Stimulated activated CD8-positive, alpha-beta memory T cell treated with anti-CD3 and anti-CD28 coated beads, Interleukin-12 subunit alpha, Interleukin-12 subunit beta, amount 100 ng/mL, for 24 hours (primary cell): Measurements from ENCODE around the gene PRSS3.
"Not testable (repeated sequence)": the region's sequence is repeated elsewhere in the genome, so short reads cannot be mapped to it uniquely, and the experiment has no call there.

Experiments used
- DNase-seq: peaks from one replicate; pipeline ENCODE4 v3.0.0-alpha.2; 2020; ENCODE audit errors: extremely low read depth

The PRSS3 gene

DNA sequence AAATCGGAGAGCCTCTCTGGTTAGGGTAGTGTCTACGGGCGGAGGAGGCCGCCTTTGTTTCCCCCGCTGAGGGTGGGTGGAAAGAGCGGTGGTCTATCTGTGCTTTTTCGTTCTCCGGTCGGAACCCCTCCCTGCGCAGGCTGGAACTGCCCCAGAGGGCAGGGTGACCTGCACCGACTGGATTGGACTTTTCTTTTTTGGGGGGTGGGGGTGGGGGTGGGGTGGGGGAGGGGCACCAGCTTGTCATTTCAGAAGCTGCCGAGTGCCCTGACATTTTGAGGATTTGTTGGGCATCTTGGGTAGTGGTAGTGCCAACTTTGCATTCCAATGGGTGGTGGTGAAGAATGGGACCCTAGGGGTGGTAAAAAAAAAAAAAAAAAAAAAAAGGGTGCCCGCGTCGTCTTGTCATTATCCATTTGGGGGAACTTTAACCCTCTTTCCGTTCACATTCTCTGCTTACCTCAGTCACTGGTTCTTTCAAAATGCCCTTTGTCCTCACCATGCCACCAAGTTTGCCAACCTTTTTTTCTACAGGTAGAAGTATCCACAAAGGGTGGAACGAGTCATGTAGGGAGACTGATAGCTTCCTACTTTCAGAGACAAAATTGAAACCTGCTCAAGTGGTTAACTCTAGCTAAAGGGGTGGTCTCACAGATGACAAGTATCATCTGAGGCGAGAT, 22.9 kb downstream of the PRSS3 start:
- no peak for DNase-seq

DNA sequence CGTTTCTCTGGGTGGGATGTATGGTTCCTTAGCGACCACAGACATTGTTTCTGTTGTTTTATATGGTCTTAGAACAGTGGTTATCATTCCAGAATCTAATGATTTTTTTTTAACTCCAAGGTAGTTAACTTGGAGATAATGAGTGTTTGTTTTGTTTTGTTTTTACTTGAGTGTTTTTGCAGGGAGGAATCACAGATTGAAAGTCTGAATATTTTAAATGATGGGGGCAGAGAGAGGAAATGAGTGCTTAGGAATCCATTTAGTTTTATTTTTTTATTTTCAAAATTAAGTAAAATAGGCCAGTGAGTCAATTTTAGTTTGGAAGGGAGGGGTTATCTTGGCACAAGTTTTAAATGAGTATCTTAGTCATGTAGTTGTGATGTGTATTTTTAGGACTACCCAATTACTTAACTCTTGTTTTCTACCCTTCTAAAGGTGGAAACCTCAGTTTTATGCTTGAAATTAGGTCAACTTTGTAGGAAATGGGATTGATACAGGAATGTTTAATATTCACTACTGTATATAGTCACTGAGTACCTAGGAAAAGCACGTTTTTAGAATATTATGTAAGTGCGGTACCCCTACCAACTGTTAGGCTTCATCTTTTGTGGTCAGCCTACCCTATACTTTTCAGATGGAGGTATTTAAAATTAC, 23.6 kb downstream of the PRSS3 start:
- DNase-seq: no peak

DNA sequence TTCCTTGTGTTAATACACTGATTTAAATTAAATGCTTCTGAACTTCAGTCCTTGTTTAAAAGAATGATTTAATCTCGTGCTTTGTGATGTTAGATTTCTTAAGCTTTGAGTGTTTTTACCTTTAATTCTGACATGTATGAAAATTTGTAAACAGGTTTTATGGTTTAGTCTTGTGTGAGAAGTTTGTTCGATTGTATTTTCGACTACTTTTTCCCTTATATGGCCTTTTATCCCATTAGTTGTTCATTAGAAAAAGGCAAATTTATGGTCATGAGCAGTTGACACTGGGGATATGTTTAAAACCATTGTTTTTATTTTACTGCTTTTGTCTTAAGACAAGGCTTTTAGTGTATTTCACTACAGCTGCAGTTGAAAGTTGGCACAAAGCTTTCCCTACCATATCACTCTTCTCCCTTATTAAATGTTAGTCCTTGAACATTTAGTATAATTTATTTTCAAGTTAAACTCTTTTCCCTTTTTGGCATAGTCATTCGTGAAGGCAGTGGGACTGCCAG, 24.9 kb downstream of the PRSS3 start:
- no peak for DNase-seq

DNA sequence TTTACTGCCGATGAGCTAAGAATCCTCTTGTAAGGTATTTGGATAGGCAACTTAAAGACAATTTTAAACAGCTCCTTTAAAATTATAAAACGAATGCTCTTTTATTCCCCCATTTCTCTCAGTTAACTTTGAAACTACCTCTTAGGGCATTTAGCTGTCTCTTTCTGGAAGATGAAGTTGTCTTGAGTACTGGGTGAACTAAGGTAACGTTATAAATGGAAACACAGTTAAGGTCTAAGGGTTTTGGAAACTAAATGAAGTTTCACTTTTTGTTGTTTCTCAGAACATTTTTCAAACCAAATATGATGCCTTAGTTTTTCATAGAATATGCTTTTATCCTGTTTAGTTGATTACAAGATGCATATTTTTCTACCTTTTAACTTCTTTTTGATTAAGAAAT, 28.4 kb downstream of the PRSS3 start:
- no peak for DNase-seq

DNA sequence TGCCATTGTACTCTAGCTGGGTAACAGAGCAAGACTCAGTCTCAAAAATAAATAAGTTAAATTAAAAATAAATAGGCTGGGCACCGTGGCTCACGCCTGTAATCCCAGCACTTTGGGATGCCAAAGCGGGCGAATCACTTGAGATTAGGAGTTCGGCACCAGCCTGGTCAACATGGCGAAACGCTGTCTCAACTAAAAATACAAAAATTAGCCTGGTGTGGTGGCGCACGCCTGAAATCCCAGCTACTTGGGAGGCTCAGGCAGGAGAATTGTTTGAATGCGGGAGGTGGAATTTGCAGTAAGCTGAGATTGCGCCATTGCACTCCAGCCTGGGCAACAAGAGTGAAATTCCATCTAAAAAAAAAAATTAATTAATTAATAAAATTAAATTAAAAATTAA, 31.9 kb downstream of the PRSS3 start:
- not testable (repeated sequence) for DNase-seq

DNA sequence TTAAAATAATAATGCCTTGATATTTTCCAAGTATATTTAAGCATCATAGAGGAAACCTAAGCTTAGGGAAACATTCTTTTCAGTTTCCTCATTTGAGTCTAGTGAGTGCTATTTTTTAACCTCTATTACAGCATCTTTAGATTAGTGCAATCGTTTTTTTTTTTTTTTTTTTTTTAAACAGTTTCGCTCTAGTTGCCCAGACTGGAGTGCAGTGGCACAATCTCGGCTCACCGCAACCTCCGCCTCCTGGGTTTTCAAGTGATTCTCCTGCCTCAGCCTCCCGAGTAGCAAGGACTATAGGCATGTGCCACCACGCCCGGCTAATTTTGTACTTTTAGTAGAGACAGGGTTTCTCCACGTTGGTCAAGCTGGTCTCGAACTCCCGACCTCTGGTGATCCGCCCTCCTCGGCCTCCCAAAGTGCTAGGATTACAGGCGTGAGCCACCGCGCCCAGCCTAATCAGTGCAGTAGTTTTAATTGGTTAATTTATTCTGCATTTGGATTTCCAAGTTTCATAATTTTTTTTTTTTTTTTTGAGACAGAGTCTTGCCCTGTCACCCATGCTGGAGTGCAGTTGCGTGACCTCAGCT, 34.4 kb downstream of the PRSS3 start:
- DNase-seq: not testable (repeated sequence)

DNA sequence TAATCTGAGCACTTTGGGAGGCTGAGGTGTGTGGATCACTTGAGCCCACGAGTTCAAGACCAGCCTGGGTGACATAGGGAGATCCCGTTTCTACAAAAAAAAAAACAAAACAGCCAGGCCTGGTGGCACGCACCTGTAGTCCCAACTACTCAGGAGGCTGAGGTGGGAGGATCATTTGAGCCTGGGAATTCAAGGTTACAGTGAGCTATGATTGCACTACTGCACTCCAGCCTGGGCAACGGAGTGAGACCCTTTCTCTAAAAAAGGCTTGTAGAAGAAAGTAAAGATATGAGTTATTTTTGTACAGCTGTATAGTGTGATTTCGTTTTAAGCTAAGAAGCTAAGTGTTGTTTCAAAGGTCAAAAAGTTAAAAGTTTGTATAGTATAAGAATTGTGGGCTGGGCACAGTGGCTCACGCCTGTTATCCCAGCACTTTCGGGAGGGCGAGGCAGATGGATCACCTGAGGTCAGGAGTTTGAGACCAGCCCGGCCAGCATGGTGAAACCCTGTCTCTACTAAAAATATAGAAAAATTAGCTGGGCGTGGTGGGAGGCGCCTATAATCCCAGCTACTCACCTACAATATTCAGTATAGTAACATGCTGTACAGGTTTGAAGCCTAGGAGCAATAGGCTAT, 40.4 kb downstream of the PRSS3 start:
- no peak for DNase-seq

DNA sequence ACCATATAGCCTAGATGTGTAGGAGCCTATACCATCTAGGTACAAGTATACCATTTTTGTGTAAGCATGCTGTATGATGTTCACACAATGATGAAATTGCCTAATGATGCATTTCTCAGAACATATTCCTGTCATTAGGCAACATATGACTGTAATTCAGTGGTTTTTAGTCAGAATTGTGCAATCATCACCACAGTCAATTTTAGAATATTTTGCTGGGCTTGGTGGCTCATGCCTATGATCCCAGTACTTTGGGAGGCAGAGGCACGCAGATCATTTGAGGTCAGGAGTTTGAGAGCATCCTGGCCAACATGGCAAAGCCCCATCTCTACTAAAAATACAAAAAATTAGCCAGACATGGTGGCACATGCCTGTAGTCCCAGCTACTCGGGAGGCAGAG, 40.9 kb downstream of the PRSS3 start:
- not testable (repeated sequence) for DNase-seq

DNA sequence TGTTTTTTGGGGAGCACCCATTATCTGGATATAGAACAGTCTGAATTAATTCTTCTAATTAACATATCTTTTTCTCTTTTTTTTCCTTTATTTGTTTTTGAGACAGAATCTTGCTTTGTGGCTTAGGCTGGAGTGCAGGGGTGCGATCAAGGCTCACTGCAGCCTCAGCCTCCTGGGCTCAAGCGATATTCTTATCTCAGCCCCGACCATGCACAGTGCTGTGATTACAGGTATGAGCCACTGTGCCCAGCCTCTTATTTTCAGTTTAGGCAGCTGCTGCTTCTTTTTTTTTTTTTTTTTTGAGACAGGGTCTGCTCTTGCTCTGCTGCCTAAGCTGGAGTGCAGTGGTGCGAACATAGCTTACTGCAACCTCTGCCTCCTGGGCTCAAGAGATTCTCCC, 41.8 kb downstream of the PRSS3 start:
- DNase-seq: no peak

DNA sequence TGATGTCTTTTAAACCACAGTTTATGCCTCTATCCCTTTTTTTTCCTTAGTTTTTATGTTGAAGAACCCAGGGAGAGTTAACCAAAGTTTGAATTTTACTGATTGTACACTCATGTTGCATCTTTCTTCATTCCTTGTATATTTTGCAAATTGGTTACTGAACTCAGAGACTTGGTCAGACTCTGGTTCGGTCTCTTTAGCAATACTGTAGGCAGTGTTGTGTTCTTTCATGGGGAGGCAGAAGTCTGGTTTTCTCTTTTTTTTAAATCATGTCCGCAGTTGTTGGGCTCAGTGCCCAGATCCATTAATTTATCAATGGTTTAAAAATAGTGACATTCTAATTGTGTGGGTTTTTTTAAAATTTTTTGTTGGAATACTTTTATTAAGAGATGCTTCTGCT, 45.0 kb downstream of the PRSS3 start:
- DNase-seq: no peak

DNA sequence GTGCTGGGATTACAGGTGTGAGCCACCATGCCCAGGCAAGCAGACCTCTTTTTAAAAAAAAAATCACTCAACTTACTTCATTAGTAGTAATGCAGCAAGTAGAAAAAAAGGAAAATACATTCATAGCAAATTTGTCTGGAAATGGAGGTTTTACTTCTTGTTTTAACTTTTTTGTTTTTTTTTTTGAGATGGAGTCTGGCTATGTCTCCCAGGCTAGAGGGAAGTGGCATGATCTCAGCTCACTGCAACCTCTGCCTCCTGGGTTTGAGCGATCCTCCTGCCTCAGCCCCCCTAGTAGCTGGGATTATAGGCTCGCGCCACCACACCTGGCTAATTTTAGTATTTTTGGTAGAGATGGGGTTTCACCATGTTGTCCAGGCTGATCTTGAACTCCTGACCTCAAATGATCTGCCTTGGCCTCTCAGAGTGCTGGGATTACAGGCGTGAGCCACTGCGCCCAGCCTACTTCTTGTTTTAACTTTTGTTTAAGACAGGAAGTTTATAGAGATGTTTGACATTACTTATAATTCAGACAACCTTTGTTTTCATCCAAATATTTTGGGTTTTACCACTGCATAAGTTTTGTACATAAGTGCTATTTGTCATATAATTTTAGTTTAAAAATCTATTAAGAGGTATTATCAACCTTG, 48.1 kb downstream of the PRSS3 start:
- no peak for DNase-seq

DNA sequence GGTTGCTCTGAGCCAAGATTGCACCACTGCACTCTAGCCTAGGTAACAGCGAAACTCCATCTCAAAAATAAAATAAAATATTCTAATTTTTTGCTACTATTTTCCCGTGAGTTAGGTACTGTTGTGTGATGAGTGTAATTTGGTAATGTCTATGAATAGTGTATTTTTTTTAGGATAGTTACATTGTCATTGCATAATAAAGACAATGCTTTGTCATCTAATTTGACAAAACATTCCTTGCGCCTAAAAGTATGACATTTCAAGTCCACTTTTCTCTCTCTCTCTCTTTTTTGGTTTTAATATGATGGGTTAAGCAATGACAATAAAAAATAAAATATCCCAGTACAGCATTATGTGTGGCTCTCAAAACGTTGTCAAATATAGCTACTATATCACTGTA, 50.9 kb downstream of the PRSS3 start:
- no peak for DNase-seq

DNA sequence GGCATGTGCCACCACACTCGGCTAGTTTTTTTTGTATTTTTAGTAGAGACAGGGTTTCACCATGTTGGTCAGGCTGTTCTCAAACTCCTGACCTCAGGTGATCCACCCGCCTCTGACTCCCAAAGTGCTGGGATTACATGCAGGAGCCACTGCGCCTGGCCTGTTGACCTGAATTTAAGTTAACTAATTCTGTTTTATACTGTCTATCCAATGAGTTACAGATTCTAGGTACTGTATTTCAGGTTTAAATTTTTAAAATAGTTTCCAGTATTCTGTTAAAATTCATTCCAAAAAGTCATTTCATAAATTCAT, 52.5 kb downstream of the PRSS3 start:
- not testable (repeated sequence) for DNase-seq
